Measurements from ENCODE around the gene CALD1.

GRCh38 chr7:134813663-134814396 lies 34.4 kb downstream of the CALD1 start:
- TF ChIP-seq, protein P1, sequence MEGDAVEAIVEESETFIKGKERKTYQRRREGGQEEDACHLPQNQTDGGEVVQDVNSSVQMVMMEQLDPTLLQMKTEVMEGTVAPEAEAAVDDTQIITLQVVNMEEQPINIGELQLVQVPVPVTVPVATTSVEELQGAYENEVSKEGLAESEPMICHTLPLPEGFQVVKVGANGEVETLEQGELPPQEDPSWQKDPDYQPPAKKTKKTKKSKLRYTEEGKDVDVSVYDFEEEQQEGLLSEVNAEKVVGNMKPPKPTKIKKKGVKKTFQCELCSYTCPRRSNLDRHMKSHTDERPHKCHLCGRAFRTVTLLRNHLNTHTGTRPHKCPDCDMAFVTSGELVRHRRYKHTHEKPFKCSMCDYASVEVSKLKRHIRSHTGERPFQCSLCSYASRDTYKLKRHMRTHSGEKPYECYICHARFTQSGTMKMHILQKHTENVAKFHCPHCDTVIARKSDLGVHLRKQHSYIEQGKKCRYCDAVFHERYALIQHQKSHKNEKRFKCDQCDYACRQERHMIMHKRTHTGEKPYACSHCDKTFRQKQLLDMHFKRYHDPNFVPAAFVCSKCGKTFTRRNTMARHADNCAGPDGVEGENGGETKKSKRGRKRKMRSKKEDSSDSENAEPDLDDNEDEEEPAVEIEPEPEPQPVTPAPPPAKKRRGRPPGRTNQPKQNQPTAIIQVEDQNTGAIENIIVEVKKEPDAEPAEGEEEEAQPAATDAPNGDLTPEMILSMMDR (IDR thresholded peaks at IDR 0.05; ENCODE audit: low read depth, low read length, poor library complexity, severe bottlenecking) = no peak
- TF ChIP-seq EZH2phosphoT487 (IDR thresholded peaks at IDR 0.05; ENCODE audit: borderline replicate concordance, low read length) = no peak
